HG03103 (cell line): ENCODE results near the gene GNG12.

Experiments
- ATAC-seq: cut with Tn5 transposase; IDR thresholded peaks from one replicate; pipeline ENCODE4 v1.9.1; 2021; ENCODE audit warnings: low read depth; ENCODE audit not compliant: unreplicated experiment

GNG12 gene

DNA sequence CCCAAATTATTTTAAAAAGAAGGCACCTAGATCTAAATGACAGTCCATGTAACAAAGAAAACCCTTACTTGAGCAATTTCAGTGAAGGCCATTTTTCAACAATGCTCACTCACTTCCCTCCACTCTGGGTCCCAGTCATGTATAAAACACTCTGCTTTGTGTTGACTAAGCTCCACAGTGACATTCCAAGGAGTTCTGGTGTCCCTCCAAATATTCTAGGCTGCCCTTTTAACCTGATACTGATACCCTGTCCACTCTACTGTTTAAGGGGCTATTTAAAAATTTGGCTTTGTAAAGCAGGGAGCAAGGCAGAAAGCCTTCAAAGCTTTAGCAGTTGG lies 73.6 kb downstream of the GNG12 start:
- ATAC-seq = peak; percentile 13

DNA sequence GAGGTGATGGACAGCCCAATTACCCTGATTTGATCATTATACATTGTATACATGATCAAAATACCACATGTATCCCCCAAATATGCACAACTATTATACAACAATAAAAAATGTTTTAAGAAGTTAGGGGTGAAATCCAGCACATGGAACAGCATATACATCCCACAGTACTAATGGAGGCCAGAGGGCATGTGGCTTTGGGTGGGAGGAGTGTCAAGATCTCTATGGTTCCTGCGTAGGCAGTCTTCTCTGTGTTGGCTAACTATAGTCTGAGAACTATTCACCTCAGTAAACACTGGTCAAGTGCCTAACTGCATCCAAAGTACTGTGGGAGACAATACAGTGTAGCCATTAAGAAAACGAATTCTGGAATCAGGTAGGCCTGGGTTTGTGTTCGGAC lies 74.2 kb downstream of the GNG12 start:
- no peak for ATAC-seq

DNA sequence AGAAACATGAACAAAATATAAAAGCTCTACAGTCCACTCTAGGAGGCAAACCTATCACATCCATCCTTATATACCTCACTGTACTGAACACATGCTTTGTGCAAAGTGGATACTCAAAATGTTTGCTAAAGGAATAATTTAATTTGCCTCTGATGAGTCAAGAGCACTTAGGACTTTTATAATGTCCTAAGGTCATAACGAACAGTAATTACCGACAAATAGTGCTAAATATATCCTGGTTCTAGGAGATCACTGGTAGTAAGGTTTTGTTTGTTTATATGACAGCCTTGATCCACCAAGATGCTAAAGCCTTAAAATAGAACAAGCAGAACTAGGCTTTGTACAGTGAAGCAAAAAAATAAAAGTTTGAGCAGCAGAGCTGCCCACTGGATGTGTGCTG lies 77.6 kb downstream of the GNG12 start:
- no peak for ATAC-seq

DNA sequence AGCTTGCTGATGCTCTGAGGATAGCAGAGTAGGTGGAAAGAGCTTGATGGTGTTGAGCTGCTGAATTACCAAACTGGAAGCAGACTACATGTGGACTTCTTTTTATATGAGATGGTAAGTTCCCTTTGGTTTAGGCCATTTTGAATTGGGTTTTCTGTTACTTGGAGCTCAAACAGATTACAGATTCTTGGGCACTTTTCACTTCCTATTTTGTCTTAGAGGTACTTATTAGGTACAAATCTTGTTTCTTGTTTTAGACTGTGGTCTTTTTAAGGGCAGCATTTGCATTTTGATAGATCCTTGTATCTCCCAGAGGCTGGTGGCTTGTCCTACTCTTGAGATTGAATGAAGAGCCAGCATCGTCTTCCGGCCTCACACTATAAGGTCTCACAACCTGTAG lies 78.1 kb downstream of the GNG12 start:
- ATAC-seq = no peak

DNA sequence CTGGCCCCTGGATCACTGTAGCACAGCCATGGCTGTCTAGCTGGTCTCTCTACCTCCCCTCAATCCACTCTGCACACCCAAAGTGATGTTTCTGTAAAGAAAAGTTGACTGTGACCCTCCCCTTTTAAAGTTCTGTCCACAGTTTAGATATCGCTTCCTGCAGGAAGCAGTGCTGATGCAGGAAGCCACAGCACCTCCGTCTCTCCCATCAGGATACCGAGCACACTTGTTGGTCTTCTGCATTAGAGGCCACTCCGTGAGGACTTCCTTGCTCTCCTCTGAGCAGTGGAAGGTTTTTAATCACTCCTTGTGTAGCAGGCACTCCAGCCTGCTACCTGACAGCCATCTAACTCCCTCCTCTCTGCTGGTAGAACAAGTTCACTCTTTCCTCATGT lies 78.7 kb downstream of the GNG12 start:
- no peak for ATAC-seq

DNA sequence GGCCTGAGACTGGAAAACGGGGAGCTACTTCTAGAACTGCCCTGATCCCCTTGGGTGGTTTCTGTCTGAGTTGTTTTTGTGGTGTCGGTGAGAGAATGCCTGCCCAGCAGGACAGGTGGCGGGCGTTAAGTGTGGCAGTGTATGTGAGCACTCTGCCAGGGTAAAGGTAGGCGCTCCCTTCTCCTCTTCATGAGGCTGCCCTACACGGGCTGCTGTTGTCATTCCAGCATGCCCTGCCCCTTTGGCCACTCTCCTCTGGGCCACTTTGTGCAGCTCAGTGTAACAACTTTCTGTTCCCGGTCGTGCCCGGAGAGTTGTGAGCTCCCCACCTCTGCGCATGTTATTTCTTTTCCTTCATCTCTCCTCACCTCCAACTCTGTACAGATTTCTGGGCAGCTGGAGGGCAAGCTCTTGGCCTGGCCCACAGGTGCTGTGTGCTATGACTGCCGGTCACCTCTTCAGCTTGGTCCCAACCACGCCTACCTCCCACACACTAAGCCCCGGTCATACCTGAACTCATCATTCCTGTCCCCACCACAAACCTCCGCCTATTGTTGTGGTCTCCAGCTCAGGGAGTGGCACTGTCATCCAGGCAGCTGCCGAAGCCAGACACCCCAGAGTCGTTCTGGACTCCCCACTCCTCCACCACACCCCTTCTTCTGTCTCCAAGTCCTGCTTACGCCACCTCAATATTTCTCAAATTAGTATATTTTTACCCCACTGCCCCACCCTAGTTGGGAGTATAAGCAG lies 79.3 kb downstream of the GNG12 start:
- ATAC-seq = no peak

DNA sequence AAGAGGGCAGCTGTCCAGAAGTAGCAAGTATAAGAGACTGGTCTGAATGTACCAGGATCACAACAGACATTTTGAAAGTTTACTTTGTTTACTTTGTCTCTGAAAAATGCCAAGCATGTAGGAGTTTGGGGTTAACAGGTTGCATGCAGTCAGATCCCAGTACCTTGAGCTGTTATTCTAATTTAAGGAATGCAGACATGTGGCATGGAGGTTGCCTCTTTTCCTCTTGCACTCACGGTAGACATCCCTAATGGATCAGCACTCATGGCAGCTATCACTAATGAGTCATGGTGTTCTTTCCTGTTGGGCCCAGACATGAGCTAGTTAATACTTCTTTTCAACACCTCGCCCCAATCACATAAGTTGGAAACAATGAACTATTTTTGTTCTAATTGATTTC lies 81.0 kb downstream of the GNG12 start:
- no peak for ATAC-seq

DNA sequence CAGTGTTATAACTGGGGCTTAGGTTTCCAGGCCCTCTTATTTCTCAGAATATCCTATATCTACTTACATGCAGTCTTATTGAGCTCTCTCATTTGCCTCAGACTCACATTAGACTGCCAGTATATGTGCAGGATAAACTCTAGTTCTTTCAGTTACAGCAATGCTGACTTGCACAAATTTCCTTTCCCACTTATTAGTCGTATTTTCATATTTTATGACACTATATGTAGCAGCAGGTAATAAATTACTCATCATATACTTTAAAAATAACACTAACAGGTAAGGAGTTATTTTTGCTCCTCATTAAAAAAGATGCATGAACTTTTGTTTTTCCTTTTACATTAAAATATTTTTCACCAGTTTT lies 82.6 kb downstream of the GNG12 start:
- no peak for ATAC-seq

DNA sequence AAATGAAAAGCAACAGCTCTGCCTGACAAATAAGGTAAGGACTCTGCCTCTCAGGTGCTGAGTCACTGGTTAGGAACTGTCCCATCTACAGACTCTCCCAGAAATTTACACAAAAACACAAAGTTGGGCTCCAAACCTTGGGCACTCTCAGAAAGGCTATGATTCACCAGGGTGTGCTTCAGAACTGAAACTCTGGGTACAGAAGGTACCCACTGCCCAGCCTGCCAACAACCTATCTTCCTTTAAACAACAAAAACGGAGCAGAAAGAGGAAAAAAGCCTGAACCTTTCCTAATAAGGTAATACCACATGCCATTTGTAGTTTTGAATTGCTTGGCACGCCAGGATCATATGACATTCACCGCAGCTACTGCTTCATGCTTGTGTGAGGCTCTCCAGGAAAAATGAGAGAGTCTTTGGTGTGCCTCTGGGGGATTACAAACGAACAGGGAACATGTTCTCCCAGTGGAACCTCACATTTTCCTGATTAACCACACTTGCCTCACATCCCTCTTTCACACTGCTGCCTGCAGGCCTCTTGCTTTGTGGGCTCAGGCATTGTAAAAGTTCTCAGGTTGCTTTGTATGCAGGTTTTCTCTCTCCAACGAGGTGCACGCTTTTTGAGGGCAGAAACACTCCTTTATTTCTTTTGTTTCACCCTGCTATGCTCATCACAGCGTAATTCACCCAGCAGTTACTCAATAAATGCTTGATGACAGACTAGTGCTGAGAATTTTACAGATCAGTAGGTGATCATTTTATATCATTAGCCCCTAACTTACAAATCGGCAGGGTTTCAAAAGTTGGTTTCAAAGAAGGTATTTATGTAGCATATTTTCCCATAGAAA lies 83.2 kb downstream of the GNG12 start:
- ATAC-seq = no peak

DNA sequence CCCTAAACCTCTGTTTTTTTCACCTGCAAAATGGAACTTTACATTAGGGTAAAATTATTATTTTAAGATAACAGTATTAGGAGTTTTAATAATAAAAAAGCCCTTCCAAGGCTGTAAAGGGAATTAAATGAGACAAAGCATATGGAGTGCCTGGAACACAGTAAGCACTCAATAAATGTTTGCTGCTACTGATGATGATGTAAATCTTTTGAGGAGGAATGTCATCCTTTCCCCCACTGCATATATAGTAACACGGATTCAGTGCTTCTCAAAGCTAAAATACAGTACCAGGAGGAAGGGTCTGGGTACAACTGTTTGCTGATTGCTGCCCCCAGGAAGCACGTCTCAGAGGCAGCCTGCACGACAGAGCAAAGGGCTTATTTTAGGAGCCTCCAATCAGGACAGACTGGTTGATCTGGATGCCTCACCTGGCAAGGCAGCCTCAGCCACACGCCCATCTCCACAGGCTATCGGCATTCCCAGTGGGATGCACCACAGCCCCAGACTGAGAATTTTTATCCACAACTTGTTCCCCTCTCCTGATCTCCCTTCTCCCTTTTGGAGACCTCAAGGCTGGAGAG lies 83.9 kb downstream of the GNG12 start:
- ATAC-seq = no peak

DNA sequence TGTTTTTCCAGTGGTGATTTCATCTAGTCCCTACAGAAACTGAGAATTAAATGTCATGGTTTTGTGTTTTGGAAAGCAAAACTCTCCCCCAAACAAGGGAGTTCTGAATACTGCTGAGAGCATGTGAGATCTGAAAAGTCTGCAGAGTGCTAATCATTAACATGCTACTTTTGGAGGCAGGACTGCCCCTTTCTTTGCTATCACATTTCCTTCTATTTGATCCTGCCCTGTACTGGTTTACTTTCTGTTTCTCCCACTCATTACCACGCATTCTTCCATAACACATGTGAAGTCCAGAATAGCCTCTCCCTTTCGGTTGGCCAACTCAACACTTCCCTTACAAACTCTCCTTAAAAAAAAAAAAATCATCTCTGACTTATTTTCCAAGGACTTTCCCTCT lies 84.6 kb downstream of the GNG12 start:
- ATAC-seq = peak; percentile 55

DNA sequence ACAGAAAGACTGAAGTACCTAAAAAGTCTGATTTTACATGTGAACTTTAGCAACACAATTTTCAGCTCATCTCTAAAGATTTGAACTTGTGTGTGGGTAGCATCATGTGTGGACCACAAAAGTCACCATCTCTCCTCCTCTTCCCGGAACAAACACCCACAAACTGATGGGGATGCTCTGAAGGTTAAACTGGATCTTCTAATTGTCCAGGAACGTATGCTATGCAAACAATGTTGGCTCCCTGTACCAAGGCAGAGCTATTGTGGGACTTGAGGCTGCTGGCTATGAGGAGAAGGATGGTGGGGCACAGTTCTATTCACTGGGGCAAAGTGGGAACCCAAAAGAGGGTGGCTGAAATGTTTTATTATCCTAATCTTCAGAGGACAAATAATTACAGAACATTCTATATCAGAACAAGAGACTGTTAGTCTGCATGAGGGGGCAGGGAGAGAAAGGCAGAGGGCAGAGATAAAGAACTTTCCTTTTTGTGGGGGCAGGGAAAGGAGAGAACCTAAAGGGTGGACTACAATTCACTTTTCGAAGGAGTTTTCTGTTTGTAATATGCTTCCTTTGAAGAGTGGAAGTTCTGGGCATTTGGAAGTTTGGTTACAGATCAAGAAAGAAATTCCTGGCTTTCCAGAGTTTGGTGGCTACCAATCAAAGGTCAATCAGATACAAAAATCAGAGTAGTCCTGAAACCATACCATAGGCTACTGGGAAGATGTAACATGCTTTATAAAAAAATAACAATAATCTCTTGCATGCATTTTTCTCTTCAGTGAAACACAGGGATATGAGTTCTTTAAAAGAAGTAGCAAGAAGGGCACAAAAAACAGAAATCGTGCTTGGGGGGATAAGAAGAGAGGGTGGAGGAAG lies 85.4 kb downstream of the GNG12 start:
- no peak for ATAC-seq

DNA sequence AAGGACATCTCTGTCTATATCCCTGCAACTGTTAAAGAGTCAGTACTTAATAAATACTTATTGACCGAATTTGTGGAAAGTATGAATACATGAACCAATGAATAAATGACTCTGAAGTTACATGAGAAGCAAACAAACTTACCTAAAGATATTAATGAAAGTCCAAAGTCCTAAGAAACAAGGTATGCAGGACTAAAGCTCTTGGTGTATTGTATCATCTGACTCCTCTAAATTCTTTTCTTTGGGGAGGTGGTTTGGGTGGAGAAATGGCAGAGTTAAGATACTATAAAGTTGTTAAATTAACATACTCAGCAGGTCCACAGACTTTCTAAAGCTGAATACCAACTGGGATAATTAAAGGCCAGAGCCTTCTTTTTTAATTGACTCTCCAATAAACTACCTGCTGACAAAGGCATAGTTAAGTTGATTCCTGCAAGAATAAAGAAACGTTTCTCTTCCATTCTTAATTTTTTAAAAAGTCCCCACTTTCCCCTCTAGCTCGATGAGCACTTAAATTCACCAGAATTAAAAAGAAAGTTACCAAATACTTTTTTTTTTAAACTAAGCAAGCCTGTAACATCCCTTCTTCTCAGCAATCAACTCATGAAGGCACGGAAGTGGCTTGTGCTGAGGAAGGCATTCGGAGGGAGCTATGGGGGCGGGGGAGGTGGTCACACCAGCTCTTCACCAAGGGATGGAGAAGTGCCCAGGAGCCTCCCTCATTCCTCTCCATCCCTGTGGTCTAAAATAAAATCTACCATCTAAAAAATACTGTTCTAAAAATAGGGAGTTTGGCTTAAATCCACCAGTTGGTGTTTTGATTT lies 87.2 kb downstream of the GNG12 start:
- no peak for ATAC-seq

DNA sequence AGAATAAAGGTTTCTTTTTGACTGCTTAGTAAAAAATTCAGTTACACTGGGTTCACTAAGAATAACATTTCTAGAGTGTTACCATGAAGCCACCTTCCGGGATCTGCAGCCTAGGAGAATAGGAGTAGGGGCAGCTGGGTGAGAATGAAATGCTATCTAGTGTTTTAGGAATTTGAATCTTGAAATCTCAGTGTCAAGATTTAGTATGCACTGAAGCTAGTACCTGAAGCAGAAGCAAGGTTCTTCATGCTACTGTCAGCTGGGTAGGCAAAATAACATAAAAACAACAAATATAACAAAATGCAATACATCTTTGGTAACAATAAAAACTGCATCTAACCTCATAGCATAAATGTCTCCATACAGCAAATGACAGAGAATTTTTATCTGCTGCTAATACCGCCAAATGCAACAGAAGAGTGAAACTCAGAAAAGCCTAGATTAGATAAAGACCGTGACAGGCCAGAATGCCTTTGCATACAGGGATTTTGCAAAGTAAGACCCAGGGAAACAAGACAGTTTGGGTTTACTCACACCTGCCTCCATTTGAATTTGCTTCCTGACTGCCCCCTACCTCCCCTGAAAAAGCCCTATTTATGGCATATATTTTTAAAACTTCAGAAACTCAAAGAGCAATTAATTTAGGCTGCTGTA lies 90.1 kb downstream of the GNG12 start:
- no peak for ATAC-seq

DNA sequence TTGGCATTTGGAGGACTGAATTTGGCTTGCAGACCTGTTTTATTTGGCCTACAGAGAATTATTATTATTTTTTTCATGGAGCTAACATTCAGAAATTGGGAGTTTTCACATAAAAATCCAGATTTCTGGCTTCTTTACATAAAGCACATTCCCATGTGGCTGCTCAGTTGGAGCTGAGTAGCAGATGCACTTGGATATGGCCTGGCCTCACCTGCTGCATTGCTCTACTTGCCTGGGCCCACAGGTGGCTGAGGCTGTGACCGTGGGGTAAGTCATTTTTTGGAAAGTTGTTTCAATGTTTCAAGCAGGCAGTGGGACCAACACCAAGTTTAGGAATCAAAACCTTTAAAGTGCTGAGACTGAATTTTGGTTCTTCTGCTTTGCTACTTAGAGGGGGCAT lies 91.5 kb downstream of the GNG12 start:
- no peak for ATAC-seq

DNA sequence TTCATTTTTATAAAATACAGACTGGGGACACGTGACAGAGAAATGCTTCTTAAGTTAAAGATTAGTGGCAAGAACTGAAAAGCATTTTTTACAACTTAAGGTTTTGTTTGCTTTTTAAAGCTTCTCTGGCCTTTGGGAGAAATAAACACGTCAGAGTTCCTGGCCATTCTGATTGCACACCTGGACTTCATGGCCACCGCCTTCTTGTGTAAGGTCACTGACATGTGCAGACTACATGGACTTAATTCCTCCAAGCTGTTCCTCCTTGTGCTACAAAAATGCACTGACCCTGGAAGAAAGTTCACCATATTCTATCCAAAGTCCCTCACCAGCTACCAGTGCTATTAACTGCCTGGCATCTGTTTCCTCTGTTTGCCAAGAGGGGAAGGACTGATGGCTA lies 92.1 kb downstream of the GNG12 start:
- no peak for ATAC-seq

DNA sequence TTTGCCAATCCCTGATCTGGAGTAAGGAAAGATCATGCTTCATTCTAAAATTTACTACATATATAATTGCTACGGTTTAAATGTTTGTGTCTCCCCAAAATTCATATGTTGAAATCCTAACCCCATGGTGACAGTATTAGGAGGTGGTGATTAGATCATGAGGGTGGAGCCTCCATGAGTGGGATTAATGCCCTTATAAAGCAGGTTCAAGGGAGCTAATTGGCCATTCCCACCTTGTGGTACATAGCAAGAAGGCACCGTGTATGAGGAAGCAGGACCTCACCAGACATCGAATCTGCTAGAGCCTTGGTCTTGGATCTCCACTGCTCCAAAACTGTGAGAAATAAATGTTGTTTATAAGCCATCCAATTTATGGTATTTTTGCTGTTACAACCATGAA lies 92.7 kb downstream of the GNG12 start:
- ATAC-seq = no peak

DNA sequence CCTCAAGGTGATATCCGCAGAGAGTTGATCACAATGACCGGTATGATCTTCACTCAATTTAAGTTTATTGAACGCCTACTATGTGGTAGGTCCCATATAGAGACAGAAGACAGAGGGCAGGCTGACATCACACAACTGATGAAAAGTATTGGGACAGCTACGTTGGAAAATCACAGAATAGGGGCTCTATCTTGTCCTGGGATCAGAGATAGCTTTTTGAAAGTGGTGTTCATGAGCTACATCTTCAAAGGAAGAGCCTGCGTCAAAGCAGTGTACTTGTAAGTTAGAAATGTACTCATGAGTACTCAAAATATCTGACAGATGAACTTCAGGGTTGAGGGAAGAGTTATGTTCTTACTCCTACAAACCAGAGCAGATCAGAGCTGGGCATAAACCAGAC lies 93.9 kb downstream of the GNG12 start:
- ATAC-seq = no peak

DNA sequence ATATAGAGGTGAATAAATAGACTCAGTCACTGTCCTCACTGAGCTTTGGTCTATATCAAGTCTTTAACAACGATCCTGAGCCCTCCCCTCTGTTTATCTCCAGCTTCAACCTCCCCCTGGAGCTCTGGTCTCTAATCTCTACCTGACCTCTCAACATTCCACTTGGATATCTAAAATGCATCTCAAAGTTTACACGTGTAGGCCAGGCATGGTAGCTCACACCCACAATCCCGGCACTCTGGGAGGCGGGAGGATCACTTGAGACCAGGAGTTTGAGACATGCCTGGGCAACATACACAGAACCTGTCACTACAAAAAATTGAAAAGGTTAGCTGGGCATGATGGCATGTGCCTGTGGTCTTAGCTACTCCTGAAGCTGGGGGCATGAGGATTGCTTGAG lies 94.9 kb downstream of the GNG12 start:
- no peak for ATAC-seq

DNA sequence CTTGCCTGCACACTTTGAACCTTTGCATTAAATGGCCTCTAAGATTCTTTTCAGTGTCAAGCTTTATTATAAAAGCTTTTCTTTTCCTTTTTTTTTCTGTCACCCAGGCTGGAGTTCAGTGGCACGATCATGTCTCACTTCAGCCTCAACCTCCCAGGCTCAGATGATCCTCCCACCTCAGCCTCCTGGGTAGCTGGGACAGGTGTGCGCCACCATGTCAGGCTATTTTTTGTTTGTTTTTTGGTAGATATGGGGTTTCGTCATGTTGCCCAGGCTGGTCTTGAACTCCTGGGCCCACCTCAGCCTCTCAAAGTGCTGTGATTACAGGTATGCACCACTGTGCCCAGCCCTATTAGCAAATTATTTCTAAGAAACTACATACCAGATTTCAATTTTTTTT lies 95.4 kb downstream of the GNG12 start:
- no peak for ATAC-seq
